Kidney (tissue), 14 donors: ENCODE results near the gene TAS2R9. TPM values are rescaled to one million over a fixed set of nuclear protein-coding genes. Genes with fewer than 3 reads are reported as not detected.
"Not testable (repeated sequence)": the region's sequence is repeated elsewhere in the genome, so short reads cannot be mapped to it uniquely, and the experiment has no call there.

ENCODE experiments used
- DNase-seq, 5 donors: peaks; one replicate each; pipeline ENCODE4 v3.0.0-alpha.2; 2013 to 2020
- FAIRE-seq: peaks from 2 replicates; lab custom pipeline; 2012; peaks lifted over from hg19 to GRCh38; lab: Jason Lieb, UNC
- H3K27ac ChIP-seq, 2 donors: one replicate each; pipeline ENCODE4 v1.7.0; 2013; ENCODE audit warnings: low read depth in 2 of 2, low read length in 2 of 2, inconsistent platforms in 1 of 2
- H3K27me3 ChIP-seq: one replicate; pipeline ENCODE4 v1.7.1; 2013; ENCODE audit warnings: low read length, inconsistent platforms; ENCODE audit not compliant: control insufficient read depth, insufficient read depth
- H3K36me3 ChIP-seq, 3 donors: one replicate each; pipeline versions ENCODE4 v1.7.0 to v1.7.1; 2013; ENCODE audit warnings: low read length in 3 of 3, control low read depth in 1 of 3, inconsistent platforms in 1 of 3; ENCODE audit not compliant: insufficient read depth in 3 of 3, control insufficient read depth in 2 of 3
- H3K4me1 ChIP-seq, 3 donors: one replicate each; pipeline versions ENCODE4 v1.7.0 to v1.7.1; 2013; ENCODE audit warnings: low read length in 3 of 3, inconsistent platforms in 1 of 3, low read depth in 1 of 3; ENCODE audit not compliant: control insufficient read depth in 2 of 3, insufficient read depth in 2 of 3
- H3K4me3 ChIP-seq, 3 donors: one replicate each; pipeline versions ENCODE4 v1.7.0 to v1.8.1; 2013; ENCODE audit warnings: low read length in 3 of 3, control low read depth in 1 of 3, inconsistent platforms in 1 of 3
- H3K9ac ChIP-seq, 3 donors: one replicate each; pipeline versions ENCODE4 v1.7.0 to v1.7.1; 2013; ENCODE audit warnings: low read length in 3 of 3, control low read depth in 1 of 3, inconsistent platforms in 1 of 3
- H3K9me3 ChIP-seq, 3 donors: one replicate each; pipeline versions ENCODE4 v1.7.0 to v1.7.1; 2013; ENCODE audit warnings: low read length in 3 of 3, control low read depth in 1 of 3, inconsistent platforms in 1 of 3; ENCODE audit not compliant: control insufficient read depth in 2 of 3, insufficient read depth in 1 of 3
- CTCF ChIP-seq: IDR thresholded peaks from 3 replicates; pipeline ENCODE4 v1.5.1; 2012; ENCODE audit warnings: mild to moderate bottlenecking, moderate library complexity, borderline replicate concordance; ENCODE audit not compliant: insufficient read depth; ENCODE audit errors: extremely low read depth
- intact Hi-C: fragments of 100-400 bp; cut with DNase I; formaldehyde crosslinking; loops from one replicate; pipeline ENCODE4 v1.11.1; 2022
- polyA plus RNA-seq: library from polyadenylated mRNA; stranded (reverse); fragments of 350-450 nt; fragmentation: Illumina TruSeq; extraction: RNeasy Lipid Tissue Mini Kit (QIAGEN cat#74804); gene quantifications from one replicate; pipeline ENCODE4 v1.2.3, GENCODE V29; 2014; ENCODE audit warnings: low read depth, low replicate concordance; ENCODE audit not compliant: insufficient read depth
- total RNA-seq: library from RNA; stranded (reverse); fragmentation: NEBNext Ultra II Directional; extraction: Animal tissue kit (Norgen Biotek cat#: 25700); gene quantifications from one replicate; pipeline ENCODE4 v1.2.1, GENCODE V29; 2021
- donor health status: control.
- donor health status: control.
- donor health status: control.
- donor health status: control.
- donor health status: control.
- donor health status: DM: yes; HTN: yes; CAD: no.
- donor health status: Normal renal cell carcinoma (clear cell type).

TAS2R9 gene
- total and polyA plus RNA-seq, 2 donors from 2014 or later: not detected

GRCh38 chr12:10802587-10802986, 7.4 kb downstream of the TAS2R9 start, which contains the start of gene TAS2R7:
Gene TAS2R7, minus strand, starts transcription at chr12:10802627. Its CDS starts 57 bp downstream, at chr12:10802570.
- no peaks in the 10 kb centered on the region for H3K9me3 ChIP-seq
- H3K9ac ChIP-seq: no peak within 1 kb of the TSS
- H3K27ac ChIP-seq: no peak within 1 kb of the TSS
- H3K4me3 ChIP-seq: no peak within 1 kb of the TSS
- H3K36me3 ChIP-seq: no peaks in the 10 kb centered on the region
- no peaks in the 10 kb centered on the region for H3K4me1 ChIP-seq
- TF ChIP-seq CTCF: no peak
- intact Hi-C loops: no loop called here
- DNase-seq (no peak), FAIRE-seq (no peak)
- H3K27me3 ChIP-seq: no peaks in the 10 kb centered on the region

GRCh38 chr12:10801741-10802140, 8.2 kb downstream of the TAS2R9 start:
- H3K36me3 ChIP-seq: no peaks in the 10 kb centered on the region
- H3K9me3 ChIP-seq: no peaks in the 10 kb centered on the region
- DNase-seq (no peak), FAIRE-seq (no peak)
- intact Hi-C loops: no loop called here
- no peak overlapping the region for H3K27ac ChIP-seq
- H3K9ac ChIP-seq: no peak overlapping the region
- H3K4me1 ChIP-seq: no peaks in the 10 kb centered on the region
- TF ChIP-seq CTCF: no peak
- no peaks in the 10 kb centered on the region for H3K27me3 ChIP-seq
- no peak overlapping the region for H3K4me3 ChIP-seq

- H3K4me3 ChIP-seq: no peak overlapping the region
- no peaks in the 10 kb centered on the region for H3K27me3 ChIP-seq
- no peaks in the 10 kb centered on the region for H3K36me3 ChIP-seq
- no peaks in the 10 kb centered on the region for H3K4me1 ChIP-seq
- DNase-seq (no peak), FAIRE-seq (no peak)
- no peak for TF ChIP-seq CTCF
- H3K9me3 ChIP-seq: no peaks in the 10 kb centered on the region
- intact Hi-C loops: no loop called here
- H3K9ac ChIP-seq: no peak overlapping the region
- no peak overlapping the region for H3K27ac ChIP-seq
Measured at GRCh38 chr12:10794222-10794621, 15.7 kb downstream of the TAS2R9 start.

- intact Hi-C loops, H3K9me3 ChIP-seq, H3K36me3 ChIP-seq, DNase-seq, H3K4me3 ChIP-seq, H3K27ac ChIP-seq, H3K9ac ChIP-seq, H3K4me1 ChIP-seq, FAIRE-seq, H3K27me3 ChIP-seq: not testable (repeated sequence)
Measured at GRCh38 chr12:10791769-10792168, 18.2 kb downstream of the TAS2R9 start.
